ENCODE results near the gene GNPTG. TPM values are rescaled to one million over a fixed set of nuclear protein-coding genes. Genes with fewer than 3 reads are reported as not detected.

The GNPTG gene
- total and polyA plus RNA-seq, 9 of the 15 experiments (the other 6 are each of a cell fraction or from before 2014, with no cell fraction given) = 0.69 to 33.3 (median 13.6) TPM

GRCh38 chr16:1351582-1352362 is at the start of gene GNPTG, which contains the start of gene TSR3 (continued):
- TF ChIP-seq ZNF280A (IDR thresholded peaks at IDR 0.05; ENCODE audit: low read depth, partially characterized antibody) = no peak
- TF ChIP-seq CBFB (CRISPR knock-in tag; IDR thresholded peaks at IDR 0.05) = no peak
- TF ChIP-seq ZBED1 (IDR thresholded peaks at IDR 0.05) = no peak
- no peak for TF ChIP-seq ETS2 (tag; IDR thresholded peaks at IDR 0.05; ENCODE audit: borderline replicate concordance, poor library complexity, severe bottlenecking)
- TF ChIP-seq ZNF184 (CRISPR knock-in tag; IDR thresholded peaks at IDR 0.05) = no peak
- TF ChIP-seq GMEB1 (CRISPR knock-in tag; IDR thresholded peaks at IDR 0.05) = peak; percentile 87
- TF ChIP-seq C11orf30 (IDR thresholded peaks at IDR 0.05; ENCODE audit: low read depth) = peak; percentile 99
- TF ChIP-seq POLR2H (tag; IDR thresholded peaks at IDR 0.05; ENCODE audit: low read depth) = no peak
- TF ChIP-seq ZNF561 (CRISPR knock-in tag; conservative IDR thresholded peaks at IDR 0.05) = no peak
- no peak for TF ChIP-seq SRSF3 (IDR thresholded peaks at IDR 0.05; ENCODE audit: insufficient read depth, low read length)
- 0 out of 2 replicates have a peak, but pooled peaks have one; percentile 22 for TF ChIP-seq FOSL1 (tag; conservative IDR thresholded peaks at IDR 0.05)
- peak; percentile 66; the same call in 1 of the 2 replicates for TF ChIP-seq ZFX (CRISPR knock-in tag; IDR thresholded peaks at IDR 0.05)
- TF ChIP-seq MXD1 (CRISPR knock-in tag; IDR thresholded peaks at IDR 0.05; ENCODE audit: borderline replicate concordance, poor library complexity, severe bottlenecking) = peak; percentile 70
- no peak for TF ChIP-seq BRCA1 (IDR thresholded peaks at IDR 0.05)
- 0 out of 2 replicates have a peak, but pooled peaks have one; percentile 41 for TF ChIP-seq BRCA1 (CRISPR knock-in tag; IDR thresholded peaks at IDR 0.05)
- TF ChIP-seq SNRNP70 (optimal IDR thresholded peaks at IDR 0.05; ENCODE audit: low read depth, low read length) = no peak
- TF ChIP-seq USF1 (CRISPR knock-in tag; IDR thresholded peaks at IDR 0.05) = peak; percentile 94
- no peak for TF ChIP-seq ZNF134 (CRISPR knock-in tag; conservative IDR thresholded peaks at IDR 0.05)
- TF ChIP-seq CBFA2T3 (IDR thresholded peaks at IDR 0.05) = no peak
- TF ChIP-seq CREB5 (CRISPR knock-in tag; IDR thresholded peaks at IDR 0.05) = no peak
- TF ChIP-seq ZNF449 (CRISPR knock-in tag; IDR thresholded peaks at IDR 0.05) = no peak
